Measurements from ENCODE around the gene KIAA0586. TPM values are rescaled to one million over a fixed set of nuclear protein-coding genes. Genes with fewer than 3 reads are reported as not detected.

The KIAA0586 gene
- polyA plus RNA-seq, 1 experiment: 9.4 TPM

DNA sequence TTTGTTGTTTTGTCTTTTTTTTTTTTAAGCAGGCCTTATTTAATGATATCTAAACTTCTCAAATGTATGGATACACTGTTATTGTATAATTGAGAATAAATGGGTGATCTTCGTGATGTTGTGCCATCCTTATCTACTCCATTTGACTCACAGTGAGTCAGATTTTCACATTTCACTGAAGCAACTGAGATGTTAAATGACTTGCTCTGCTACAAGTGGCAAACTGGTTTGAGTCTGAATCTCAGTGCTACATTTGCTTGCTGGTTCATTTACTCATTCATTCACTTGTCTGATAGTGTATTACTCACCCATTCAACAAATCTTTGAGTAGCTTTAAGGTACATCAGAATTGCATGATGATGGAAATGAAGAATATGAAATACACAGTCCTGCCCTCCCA is 2.6 kb downstream of the KIAA0586 start:
- TF ChIP-seq, protein P1, sequence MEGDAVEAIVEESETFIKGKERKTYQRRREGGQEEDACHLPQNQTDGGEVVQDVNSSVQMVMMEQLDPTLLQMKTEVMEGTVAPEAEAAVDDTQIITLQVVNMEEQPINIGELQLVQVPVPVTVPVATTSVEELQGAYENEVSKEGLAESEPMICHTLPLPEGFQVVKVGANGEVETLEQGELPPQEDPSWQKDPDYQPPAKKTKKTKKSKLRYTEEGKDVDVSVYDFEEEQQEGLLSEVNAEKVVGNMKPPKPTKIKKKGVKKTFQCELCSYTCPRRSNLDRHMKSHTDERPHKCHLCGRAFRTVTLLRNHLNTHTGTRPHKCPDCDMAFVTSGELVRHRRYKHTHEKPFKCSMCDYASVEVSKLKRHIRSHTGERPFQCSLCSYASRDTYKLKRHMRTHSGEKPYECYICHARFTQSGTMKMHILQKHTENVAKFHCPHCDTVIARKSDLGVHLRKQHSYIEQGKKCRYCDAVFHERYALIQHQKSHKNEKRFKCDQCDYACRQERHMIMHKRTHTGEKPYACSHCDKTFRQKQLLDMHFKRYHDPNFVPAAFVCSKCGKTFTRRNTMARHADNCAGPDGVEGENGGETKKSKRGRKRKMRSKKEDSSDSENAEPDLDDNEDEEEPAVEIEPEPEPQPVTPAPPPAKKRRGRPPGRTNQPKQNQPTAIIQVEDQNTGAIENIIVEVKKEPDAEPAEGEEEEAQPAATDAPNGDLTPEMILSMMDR (IDR thresholded peaks at IDR 0.05; ENCODE audit: insufficient read depth, low read depth, low read length): no peak
- Histone ChIP-seq H3K27me3 (ENCODE audit: control insufficient read depth, insufficient read depth, low read length) (no peaks in the 10 kb centered on the region), H3K4me3 (ENCODE audit: low read depth, low read length) (no peak overlapping the region), H3K36me3 (ENCODE audit: control insufficient read depth, insufficient read depth, low read length) (no peaks in the 10 kb centered on the region)
- ChIA-PET POLR2A (no interaction called here), CTCF (interaction anchor here (1.8 kb wide), 1 partner anchor 11 kb away, joined by 5 read pairs; no protein-coding TSS in a partner anchor)
- DNase-seq (ENCODE audit: low read depth): peak; percentile 0

DNA sequence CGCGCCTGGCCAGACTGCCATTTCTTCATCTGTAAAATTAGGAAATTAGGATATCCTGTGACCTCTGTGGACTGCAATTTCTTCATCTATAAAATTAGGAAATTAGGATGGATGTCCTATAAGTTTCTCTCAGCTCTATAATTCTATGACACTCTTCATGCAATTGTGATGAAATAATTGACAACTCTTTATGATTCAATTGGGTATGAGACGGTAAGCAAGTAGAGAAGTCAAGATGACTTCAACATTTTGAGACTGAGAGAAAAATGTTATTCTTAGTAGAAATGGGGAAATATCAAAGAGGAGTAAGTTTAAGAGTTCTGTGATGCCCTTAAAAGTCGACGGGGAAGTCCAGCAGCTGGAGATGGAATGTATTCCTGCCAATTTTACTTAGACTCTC is 12.0 kb downstream of the KIAA0586 start:
- Histone ChIP-seq H3K36me3 (ENCODE audit: control insufficient read depth, insufficient read depth, low read length) (peaks cover 1% of the 10 kb centered on the region; the same call in 1 of the 2 replicates), H3K4me3 (ENCODE audit: low read depth, low read length) (no peak overlapping the region), H3K27me3 (ENCODE audit: control insufficient read depth, insufficient read depth, low read length) (no peaks in the 10 kb centered on the region)
- ChIA-PET CTCF (no interaction called here), POLR2A (no interaction called here)
- TF ChIP-seq, protein P1 (IDR thresholded peaks at IDR 0.05; ENCODE audit: insufficient read depth, low read depth, low read length): no peak
- no peak for DNase-seq (ENCODE audit: low read depth)

DNA sequence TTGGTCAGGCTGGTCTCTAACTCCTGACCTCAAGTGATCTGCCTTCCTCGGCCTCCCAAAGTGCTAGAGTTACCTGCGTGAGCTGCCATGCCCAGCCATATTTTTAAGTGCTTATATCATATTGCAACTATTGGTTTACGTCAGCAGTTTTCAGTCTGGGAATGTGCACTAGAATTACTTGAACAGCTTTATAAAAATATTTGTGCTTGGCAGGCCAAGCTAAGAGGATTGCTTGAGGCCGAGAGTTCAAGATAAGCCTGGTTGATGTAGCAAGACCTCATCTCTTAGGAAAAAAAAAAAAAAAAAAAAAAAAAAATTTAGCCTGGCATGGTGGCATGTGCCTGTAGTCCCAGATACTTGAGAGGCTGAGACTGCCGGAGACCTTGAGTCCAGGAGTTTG is 17.1 kb downstream of the KIAA0586 start:
- ChIA-PET POLR2A (no interaction called here), CTCF (no interaction called here)
- TF ChIP-seq, protein P1 (IDR thresholded peaks at IDR 0.05; ENCODE audit: insufficient read depth, low read depth, low read length): no peak
- Histone ChIP-seq H3K27me3 (ENCODE audit: control insufficient read depth, insufficient read depth, low read length) (no peaks in the 10 kb centered on the region), H3K4me3 (ENCODE audit: low read depth, low read length) (no peak overlapping the region), H3K36me3 (ENCODE audit: control insufficient read depth, insufficient read depth, low read length) (peaks cover 1% of the 10 kb centered on the region)
- DNase-seq (ENCODE audit: low read depth): no peak

DNA sequence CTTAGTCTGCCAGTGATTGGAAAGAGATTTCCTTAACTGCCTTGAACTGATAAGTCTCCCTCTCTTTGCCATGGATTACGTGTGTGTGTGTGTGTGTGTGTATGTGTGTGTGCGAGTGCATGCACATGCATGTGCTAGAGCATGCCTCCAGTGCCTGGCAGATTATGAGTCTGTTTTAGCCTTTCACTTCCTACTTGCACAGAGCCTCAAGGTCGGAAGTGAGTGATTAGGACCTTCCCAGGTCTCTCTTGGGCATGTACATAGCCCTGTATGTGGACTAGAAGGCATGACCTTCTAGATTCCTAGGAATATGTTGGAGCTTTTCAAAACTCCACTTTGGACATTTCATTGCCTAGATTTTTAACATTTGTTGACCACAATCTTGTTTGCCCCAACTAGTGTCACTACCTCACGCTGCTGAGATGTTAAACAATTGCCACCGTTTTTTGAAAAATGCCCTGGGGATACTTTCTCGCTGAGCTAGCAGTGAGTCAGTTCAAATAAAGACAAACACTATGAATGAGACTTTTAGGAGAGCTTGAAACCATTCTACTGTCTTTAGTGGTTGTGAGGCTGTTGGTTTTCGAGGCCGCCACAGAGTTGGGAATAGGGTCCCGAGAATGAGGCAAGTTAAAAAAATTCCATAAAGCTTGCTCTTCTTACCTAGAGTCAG is 28.2 kb downstream of the KIAA0586 start:
- H3K4me3 ChIP-seq (ENCODE audit: low read depth, low read length): no peak overlapping the region
- no peak for DNase-seq (ENCODE audit: low read depth)
- ChIA-PET CTCF (no interaction called here), POLR2A (no interaction called here)
- TF ChIP-seq, protein P1 (IDR thresholded peaks at IDR 0.05; ENCODE audit: insufficient read depth, low read depth, low read length): no peak
- 0 out of 2 replicates have a peak, but pooled peaks cover 2% of the 10 kb centered on the region for H3K36me3 ChIP-seq (ENCODE audit: control insufficient read depth, insufficient read depth, low read length)
- H3K27me3 ChIP-seq (ENCODE audit: control insufficient read depth, insufficient read depth, low read length): no peaks in the 10 kb centered on the region

DNA sequence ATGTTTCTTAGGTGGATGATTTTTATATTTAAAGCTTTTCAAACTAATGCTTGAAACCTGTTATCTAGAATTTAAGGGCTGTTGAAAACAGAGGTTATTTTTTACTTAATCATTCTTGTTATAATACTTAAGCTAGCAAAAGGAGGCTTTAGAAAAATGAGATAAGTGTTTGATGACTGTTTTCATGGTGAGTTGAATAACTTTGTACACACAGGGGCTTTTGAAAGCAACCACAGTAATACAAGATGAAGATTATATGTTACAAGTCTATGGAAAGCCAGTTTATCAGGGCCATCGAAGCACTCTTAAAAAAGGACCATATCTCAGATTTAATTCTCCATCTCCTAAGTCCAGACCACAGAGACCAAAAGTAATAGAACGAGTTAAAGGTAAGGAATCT is 33.3 kb downstream of the KIAA0586 start:
- H3K36me3 ChIP-seq (ENCODE audit: control insufficient read depth, insufficient read depth, low read length): peaks cover 2% of the 10 kb centered on the region; the same call in 1 of the 2 replicates
- no peak overlapping the region for H3K4me3 ChIP-seq (ENCODE audit: low read depth, low read length)
- POLR2A ChIA-PET: no interaction called here
- CTCF ChIA-PET: no interaction called here
- TF ChIP-seq, protein P1 (IDR thresholded peaks at IDR 0.05; ENCODE audit: insufficient read depth, low read depth, low read length): no peak
- H3K27me3 ChIP-seq (ENCODE audit: control insufficient read depth, insufficient read depth, low read length): no peaks in the 10 kb centered on the region
- DNase-seq (ENCODE audit: low read depth): no peak
